ENCODE measurements around the gene ADAMTS3. TPM values are rescaled to one million over a fixed set of nuclear protein-coding genes. Genes with fewer than 3 reads are reported as not detected.

ADAMTS3 gene
- total and polyA plus RNA-seq, 12 donors, result 1.0 to 13.1 (median 2.2) TPM

GRCh38 chr4:72558655-72559054, 10.4 kb downstream of the ADAMTS3 start:
- Histone ChIP-seq H3K4me3 (no peak overlapping the region), H3K27ac (no peak overlapping the region), H3K9me3 (replicated peaks in 1 of 3) (no peaks in the 10 kb centered on the region), H3K4me1 (replicated peaks in 1 of 2) (no peaks in the 10 kb centered on the region), H3K36me3 (replicated peaks in 1 of 2) (no peaks in the 10 kb centered on the region), H3K27me3 (no peaks in the 10 kb centered on the region)
- intact Hi-C loops (cut with DNase I), result no loop called here
- 90 to 95% (median 93%) methylated on average over 1 of the region's 1 CpG for WGBS, 4 donors
- TF ChIP-seq, protein P1, sequence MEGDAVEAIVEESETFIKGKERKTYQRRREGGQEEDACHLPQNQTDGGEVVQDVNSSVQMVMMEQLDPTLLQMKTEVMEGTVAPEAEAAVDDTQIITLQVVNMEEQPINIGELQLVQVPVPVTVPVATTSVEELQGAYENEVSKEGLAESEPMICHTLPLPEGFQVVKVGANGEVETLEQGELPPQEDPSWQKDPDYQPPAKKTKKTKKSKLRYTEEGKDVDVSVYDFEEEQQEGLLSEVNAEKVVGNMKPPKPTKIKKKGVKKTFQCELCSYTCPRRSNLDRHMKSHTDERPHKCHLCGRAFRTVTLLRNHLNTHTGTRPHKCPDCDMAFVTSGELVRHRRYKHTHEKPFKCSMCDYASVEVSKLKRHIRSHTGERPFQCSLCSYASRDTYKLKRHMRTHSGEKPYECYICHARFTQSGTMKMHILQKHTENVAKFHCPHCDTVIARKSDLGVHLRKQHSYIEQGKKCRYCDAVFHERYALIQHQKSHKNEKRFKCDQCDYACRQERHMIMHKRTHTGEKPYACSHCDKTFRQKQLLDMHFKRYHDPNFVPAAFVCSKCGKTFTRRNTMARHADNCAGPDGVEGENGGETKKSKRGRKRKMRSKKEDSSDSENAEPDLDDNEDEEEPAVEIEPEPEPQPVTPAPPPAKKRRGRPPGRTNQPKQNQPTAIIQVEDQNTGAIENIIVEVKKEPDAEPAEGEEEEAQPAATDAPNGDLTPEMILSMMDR (IDR thresholded peaks at IDR 0.05), result no peak
- TF ChIP-seq POLR2A (IDR thresholded peaks at IDR 0.05), result no peak
- no peak for DNase-seq

DNA sequence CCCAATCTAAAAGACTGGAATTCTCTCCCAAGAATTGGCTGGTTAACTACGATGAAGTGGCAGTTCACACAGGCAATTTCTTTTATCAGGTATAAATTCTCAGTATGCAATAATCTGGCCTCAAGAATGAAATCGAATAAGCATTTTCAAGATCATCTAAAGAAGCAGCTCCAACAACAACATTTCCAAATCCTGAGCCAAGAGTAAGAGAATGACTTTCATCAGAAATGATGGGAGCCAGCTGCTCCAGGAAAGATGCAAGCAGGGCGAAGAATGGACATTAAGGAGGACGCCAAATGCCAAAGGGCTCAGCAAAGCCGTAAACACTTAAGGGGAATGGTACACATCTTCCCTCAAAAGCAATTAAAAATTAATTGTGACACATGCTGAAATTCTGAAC, 12.0 kb downstream of the ADAMTS3 start:
- no peak for DNase-seq
- Histone ChIP-seq H3K36me3 (replicated peaks in 1 of 2) (no peaks in the 10 kb centered on the region), H3K9me3 (replicated peaks in 1 of 3) (no peaks in the 10 kb centered on the region), H3K27ac (no peak overlapping the region), H3K4me1 (replicated peaks in 1 of 2) (no peaks in the 10 kb centered on the region), H3K4me3 (no peak overlapping the region), H3K27me3 (no peaks in the 10 kb centered on the region)
- 66 to 80% (median 73%) methylated on average over 5 of the region's 5 CpGs for WGBS, 4 donors
- no peak for TF ChIP-seq POLR2A (IDR thresholded peaks at IDR 0.05)
- TF ChIP-seq, protein P1 (IDR thresholded peaks at IDR 0.05), result no peak
- intact Hi-C loops (cut with DNase I), result no loop called here

DNA sequence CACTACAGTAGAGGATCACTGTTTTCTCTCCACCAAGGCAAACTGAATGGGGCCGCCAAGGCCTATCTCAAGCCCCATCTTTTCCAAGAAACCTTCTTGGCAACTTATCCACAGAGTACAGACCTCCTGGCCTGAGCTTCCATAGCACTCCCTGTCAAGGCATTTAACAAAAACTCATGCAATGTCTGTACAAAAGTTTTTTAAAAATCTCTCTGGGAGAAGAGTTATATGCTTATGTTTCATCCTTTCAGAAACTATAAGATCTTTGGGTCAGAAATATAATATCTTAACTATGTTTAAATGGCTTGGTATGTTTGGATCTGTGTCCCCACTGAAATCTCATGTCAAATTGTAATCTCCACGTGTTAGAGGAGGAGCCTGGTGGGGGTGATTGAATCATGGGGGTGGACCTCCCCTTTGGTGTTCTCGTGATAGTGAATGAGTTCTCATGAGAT, 13.6 kb downstream of the ADAMTS3 start:
- no peak overlapping the region for H3K27ac ChIP-seq
- H3K27me3 ChIP-seq, result no peaks in the 10 kb centered on the region
- no peak overlapping the region for H3K4me3 ChIP-seq
- H3K36me3 ChIP-seq (replicated peaks in 1 of 2), result no peaks in the 10 kb centered on the region
- DNase-seq, result no peak
- intact Hi-C loops (cut with DNase I), result no loop called here
- no peaks in the 10 kb centered on the region for H3K4me1 ChIP-seq (replicated peaks in 1 of 2)
- H3K9me3 ChIP-seq (replicated peaks in 1 of 3), result no peaks in the 10 kb centered on the region
- 55 to 61% (median 59%) methylated on average over 3 of the region's 3 CpGs for WGBS, 4 donors
- no peak for TF ChIP-seq POLR2A (IDR thresholded peaks at IDR 0.05)
- TF ChIP-seq, protein P1 (IDR thresholded peaks at IDR 0.05), result no peak

DNA sequence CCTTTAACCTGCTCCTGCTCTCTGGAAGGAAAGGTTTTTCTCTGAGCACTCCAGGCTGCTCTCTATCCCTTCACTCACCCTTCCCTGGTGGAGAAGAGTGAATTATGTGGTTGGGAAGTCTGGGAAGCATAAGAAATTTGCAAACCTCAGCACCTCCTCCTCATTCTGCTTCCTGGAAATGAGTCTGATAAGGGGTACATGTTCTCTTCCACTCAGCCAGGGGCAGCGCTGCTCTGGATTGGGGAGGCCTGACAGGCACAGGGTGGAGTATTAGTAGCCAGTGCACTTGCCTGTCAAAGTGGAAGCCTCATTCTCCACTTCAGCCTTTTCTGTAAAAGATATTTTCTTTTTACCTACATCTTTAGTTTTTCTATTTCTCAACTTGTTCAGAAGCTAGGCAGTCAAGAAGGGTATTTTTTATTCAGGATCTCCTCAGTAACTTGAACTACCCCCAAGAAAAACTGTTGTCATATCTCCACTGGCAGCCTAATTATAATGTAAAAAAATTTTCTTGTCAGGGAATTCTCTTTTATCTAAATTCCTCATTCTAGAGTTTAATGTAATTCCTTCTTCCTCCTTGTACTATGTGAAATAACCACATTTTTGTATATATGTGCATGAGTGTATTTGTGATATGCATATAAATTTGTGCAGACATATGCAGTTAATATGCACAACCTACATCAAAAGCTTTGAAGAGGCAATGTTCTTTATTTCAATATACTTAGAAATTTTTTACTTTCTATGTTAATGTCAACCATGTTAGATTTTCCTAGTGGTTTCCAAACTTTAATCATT, 15.3 kb downstream of the ADAMTS3 start:
- DNase-seq, result peak in 1 of 7 donors; percentile 16
- Histone ChIP-seq H3K36me3 (replicated peaks in 1 of 2) (no peaks in the 10 kb centered on the region), H3K27me3 (no peaks in the 10 kb centered on the region), H3K9me3 (replicated peaks in 1 of 3) (no peaks in the 10 kb centered on the region), H3K4me1 (replicated peaks in 1 of 2) (no peaks in the 10 kb centered on the region), H3K4me3 (no peak overlapping the region), H3K27ac (no peak overlapping the region)
- no peak for TF ChIP-seq POLR2A (IDR thresholded peaks at IDR 0.05)
- TF ChIP-seq, protein P1 (IDR thresholded peaks at IDR 0.05), result no peak
- intact Hi-C loops (cut with DNase I), result no loop called here
- 62 to 88% (median 75%) methylated on average over 1 of the region's 1 CpG for WGBS, 4 donors
